Right lobe of liver (tissue), 4 donors: Measurements from ENCODE around the gene OVCA2.

Source experiments
- POLR2A ChIP-seq: fragments of 450-650 bp; IDR thresholded peaks from one replicate; pipeline ENCODE4 v1.6.1; 2017; ENCODE audit warnings: antibody characterized with exemption, mild to moderate bottlenecking
- TF ChIP-seq, protein P1 (sequence below), 4 donors: fragments of 200-600 bp in 3 of 4; fragments of 450-650 bp in 1 of 4; IDR thresholded peaks; one replicate each; pipeline versions ENCODE4 v1.5.1 to v1.8.0; 2016 to 2022; ENCODE audit warnings: antibody characterized with exemption in 4 of 4, mild to moderate bottlenecking in 2 of 4
- donor health status: DM: no; HTN: no; CAD: no.
- donor health status: DM: no; HTN: no; CAD: no.
- donor health status: DM: no; HTN: yes; CAD: no.

DNA sequence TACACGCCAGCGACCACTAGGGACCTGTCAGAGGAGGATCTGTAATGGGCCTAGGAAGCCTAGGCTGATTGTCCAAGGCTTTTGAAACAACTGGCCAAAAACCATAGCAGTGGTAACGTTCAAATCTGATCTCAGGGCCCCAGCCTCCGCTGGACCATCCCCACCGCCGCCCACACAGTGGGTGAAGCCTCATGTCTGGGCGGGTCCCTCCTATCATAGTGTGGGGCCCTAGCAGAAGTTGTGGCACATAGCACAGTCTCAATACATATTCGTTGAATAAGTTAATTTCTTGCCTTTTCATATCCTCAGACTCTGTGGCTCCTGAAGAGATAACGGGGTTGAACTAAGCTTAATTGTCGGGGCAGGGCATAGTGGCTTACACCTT, 11.1 kb upstream of the OVCA2 start:
- TF ChIP-seq, protein P1, sequence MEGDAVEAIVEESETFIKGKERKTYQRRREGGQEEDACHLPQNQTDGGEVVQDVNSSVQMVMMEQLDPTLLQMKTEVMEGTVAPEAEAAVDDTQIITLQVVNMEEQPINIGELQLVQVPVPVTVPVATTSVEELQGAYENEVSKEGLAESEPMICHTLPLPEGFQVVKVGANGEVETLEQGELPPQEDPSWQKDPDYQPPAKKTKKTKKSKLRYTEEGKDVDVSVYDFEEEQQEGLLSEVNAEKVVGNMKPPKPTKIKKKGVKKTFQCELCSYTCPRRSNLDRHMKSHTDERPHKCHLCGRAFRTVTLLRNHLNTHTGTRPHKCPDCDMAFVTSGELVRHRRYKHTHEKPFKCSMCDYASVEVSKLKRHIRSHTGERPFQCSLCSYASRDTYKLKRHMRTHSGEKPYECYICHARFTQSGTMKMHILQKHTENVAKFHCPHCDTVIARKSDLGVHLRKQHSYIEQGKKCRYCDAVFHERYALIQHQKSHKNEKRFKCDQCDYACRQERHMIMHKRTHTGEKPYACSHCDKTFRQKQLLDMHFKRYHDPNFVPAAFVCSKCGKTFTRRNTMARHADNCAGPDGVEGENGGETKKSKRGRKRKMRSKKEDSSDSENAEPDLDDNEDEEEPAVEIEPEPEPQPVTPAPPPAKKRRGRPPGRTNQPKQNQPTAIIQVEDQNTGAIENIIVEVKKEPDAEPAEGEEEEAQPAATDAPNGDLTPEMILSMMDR (IDR thresholded peaks at IDR 0.05) = peak; percentile 47 to 49 (median 47)
- no peak for TF ChIP-seq POLR2A
